Cardiac muscle cell (in vitro differentiated cells and primary cell): ENCODE measurements around the gene ERBB4. TPM values are rescaled to one million over a fixed set of nuclear protein-coding genes. Genes with fewer than 3 reads are reported as not detected.

Experiments used
- DNase-seq, 2 donors: peaks; one replicate each; pipeline versions ENCODE4 v3.0.0 to v3.0.0-alpha.2; 2010 to 2017; ENCODE audit warnings: low read depth in 1 of 2, low spot score in 1 of 2
- H3K27ac ChIP-seq: fragments of 200-600 bp; sonication (generic); 2 replicates; pipeline ENCODE4 v1.5.1; 2016
- H3K27me3 ChIP-seq: fragments of 200-600 bp; sonication (generic); 2 replicates; pipeline ENCODE4 v1.6.0; 2016; ENCODE audit warnings: control low read depth
- H3K36me3 ChIP-seq: fragments of 200-600 bp; sonication (generic); 2 replicates; pipeline ENCODE4 v1.5.1; 2016; ENCODE audit warnings: control low read depth
- H3K4me1 ChIP-seq: fragments of 200-600 bp; sonication (generic); 2 replicates; pipeline ENCODE4 v1.8.1; 2017; ENCODE audit warnings: low read depth, mild to moderate bottlenecking, mixed run types
- H3K4me3 ChIP-seq: fragments of 200-600 bp; sonication (generic); 2 replicates; pipeline ENCODE4 v1.5.1; 2016; ENCODE audit warnings: mild to moderate bottlenecking
- H3K9me3 ChIP-seq: fragments of 200-600 bp; sonication (generic); 2 replicates; pipeline ENCODE4 v1.5.1; 2017; ENCODE audit warnings: low read depth, mild to moderate bottlenecking, control low read depth
- polyA plus RNA-seq: library from polyadenylated mRNA; unstranded; fragments of >200 nt; fragmentation: Nextera tagmentation; extraction: Ambion mirVana; gene quantifications from 2 replicates; pipeline ENCODE4 v1.2.1, GENCODE V29; 2016
- total RNA-seq: library from RNA; depleted of rRNA; stranded (reverse); fragments of >200 nt; gene quantifications from 2 replicates; pipeline ENCODE4 v1.2.3, GENCODE V29; 2016
- TF ChIP-seq, protein P1 (sequence below): IDR thresholded peaks from 2 replicates; pipeline ENCODE4 v1.5.1; 2012; ENCODE audit warnings: low read depth, mild to moderate bottlenecking, low read length

The ERBB4 gene
- total and polyA plus RNA-seq, 2 experiments from 2014 or later, result 38.1 to 42.1 TPM

DNA sequence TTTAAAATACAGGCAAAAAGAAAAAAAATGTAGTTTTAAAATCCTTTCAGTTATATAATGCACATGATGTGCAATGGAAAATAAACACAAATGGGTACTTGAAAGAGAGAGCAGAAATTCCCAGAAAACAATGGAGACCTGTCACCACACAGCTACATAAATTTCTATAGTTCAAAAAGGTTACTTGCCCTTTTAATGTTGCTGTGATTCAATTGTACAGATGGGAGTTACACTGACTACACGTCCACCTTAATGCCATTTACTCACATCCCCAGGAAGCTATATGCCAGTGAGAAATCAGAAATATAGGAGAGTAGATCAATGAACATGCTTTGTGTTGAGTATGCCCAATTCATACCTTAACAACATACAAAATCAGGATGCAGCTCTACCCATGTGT, 269.6 kb downstream of the ERBB4 start:
- H3K9me3 ChIP-seq, result no peaks in the 10 kb centered on the region
- H3K27ac ChIP-seq, result no peak overlapping the region
- TF ChIP-seq, protein P1, sequence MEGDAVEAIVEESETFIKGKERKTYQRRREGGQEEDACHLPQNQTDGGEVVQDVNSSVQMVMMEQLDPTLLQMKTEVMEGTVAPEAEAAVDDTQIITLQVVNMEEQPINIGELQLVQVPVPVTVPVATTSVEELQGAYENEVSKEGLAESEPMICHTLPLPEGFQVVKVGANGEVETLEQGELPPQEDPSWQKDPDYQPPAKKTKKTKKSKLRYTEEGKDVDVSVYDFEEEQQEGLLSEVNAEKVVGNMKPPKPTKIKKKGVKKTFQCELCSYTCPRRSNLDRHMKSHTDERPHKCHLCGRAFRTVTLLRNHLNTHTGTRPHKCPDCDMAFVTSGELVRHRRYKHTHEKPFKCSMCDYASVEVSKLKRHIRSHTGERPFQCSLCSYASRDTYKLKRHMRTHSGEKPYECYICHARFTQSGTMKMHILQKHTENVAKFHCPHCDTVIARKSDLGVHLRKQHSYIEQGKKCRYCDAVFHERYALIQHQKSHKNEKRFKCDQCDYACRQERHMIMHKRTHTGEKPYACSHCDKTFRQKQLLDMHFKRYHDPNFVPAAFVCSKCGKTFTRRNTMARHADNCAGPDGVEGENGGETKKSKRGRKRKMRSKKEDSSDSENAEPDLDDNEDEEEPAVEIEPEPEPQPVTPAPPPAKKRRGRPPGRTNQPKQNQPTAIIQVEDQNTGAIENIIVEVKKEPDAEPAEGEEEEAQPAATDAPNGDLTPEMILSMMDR, result no peak
- no peak overlapping the region for H3K4me3 ChIP-seq
- H3K36me3 ChIP-seq, result no peaks in the 10 kb centered on the region
- no peak for DNase-seq
- no peaks in the 10 kb centered on the region for H3K27me3 ChIP-seq
- H3K4me1 ChIP-seq, result peaks cover 30% of the 10 kb centered on the region

DNA sequence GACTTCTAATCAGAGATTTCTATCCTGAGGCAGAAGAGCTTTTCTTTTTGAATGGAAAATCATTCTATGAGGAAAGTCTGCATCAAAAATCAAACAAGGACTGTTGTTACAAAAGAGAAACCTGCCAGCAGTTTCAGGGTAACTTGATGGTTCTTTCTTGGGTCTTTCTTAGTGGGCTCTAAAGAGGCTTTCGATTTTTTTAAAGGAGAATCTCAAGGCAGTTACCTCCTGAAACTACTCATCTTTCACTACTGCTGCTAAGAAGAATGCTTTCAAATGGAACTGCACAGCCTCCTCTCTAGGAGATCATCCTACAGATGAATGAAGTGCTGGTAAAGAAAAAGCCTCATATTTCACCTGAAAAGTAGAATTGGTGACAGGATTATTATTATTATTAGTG, 272.3 kb downstream of the ERBB4 start:
- H3K36me3 ChIP-seq, result no peaks in the 10 kb centered on the region
- H3K4me1 ChIP-seq, result peaks cover 14% of the 10 kb centered on the region
- DNase-seq, result no peak
- TF ChIP-seq, protein P1, result no peak
- H3K27ac ChIP-seq, result no peak overlapping the region
- H3K9me3 ChIP-seq, result no peaks in the 10 kb centered on the region
- no peaks in the 10 kb centered on the region for H3K27me3 ChIP-seq
- no peak overlapping the region for H3K4me3 ChIP-seq

DNA sequence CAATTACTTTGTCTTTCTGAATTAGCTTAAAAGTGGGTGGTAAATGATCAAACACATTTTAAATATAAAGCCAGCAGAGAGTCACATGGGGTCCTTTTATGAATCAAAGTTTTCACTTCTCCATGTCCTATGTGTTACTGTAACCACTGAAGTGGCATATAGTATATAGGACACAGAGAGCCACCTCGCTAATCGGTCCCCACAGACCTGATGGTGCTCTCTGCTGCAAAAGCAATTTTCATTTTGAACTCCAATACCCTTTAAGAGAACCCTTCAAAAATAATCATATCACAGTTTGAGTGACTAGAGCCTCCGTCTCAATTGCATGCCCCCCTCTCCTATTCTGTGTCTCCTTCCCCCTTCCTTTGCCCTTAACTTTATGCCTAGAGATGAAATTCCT, 272.8 kb downstream of the ERBB4 start:
- TF ChIP-seq, protein P1, result no peak

DNA sequence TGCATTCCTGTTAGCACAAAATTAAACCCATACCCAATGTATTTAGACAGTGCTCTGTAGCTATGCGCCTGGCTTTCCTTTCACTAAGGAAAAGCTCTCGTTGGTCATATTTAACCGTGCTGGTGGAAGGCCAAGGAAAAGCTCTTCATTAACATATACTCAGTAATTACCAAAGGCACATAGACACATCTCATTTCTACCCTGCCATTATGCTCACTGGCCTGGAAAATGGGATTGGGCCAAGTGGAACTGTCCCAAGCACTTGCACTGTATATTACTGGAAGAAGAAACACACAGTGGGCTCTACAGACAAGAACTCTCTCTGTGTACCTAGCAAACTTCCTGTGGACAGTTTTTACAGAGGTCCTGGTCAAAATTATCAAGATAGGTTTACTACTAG, 274.4 kb downstream of the ERBB4 start:
- no peak for DNase-seq
- no peaks in the 10 kb centered on the region for H3K27me3 ChIP-seq
- H3K36me3 ChIP-seq, result no peaks in the 10 kb centered on the region
- no peak overlapping the region for H3K27ac ChIP-seq
- no peak overlapping the region for H3K4me3 ChIP-seq
- TF ChIP-seq, protein P1, result no peak
- H3K9me3 ChIP-seq, result no peaks in the 10 kb centered on the region
- H3K4me1 ChIP-seq, result peaks cover 13% of the 10 kb centered on the region

More for the DNA sequence above, 272.8 kb downstream of the ERBB4 start:
- no peaks in the 10 kb centered on the region for H3K36me3 ChIP-seq
- H3K9me3 ChIP-seq, result no peaks in the 10 kb centered on the region
- H3K4me1 ChIP-seq, result peaks cover 13% of the 10 kb centered on the region
- H3K27ac ChIP-seq, result no peak overlapping the region
- DNase-seq, result no peak
- no peaks in the 10 kb centered on the region for H3K27me3 ChIP-seq
- H3K4me3 ChIP-seq, result no peak overlapping the region

DNA sequence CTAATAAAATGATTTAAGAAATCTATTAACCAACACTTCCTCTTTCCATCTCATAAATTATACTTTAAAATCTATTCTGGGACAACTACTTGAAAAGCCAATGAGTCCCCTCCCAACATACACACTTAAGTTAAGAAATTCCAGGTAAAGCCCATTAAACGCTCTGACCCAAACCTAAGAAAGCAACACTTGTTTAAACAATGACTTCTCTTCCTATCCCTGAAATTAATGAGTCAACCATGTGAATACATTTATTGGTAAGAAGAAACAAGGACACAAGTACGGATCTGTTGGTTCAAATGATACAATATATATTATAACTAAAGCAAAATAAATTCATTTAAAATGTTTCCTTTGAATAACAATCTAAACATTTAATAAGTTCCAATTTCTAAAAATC, 279.4 kb downstream of the ERBB4 start:
- Histone ChIP-seq H3K4me1 (no peaks in the 10 kb centered on the region), H3K36me3 (no peaks in the 10 kb centered on the region), H3K27ac (no peak overlapping the region), H3K9me3 (no peaks in the 10 kb centered on the region), H3K27me3 (no peaks in the 10 kb centered on the region), H3K4me3 (no peak overlapping the region)
- TF ChIP-seq, protein P1, result no peak
- no peak for DNase-seq

DNA sequence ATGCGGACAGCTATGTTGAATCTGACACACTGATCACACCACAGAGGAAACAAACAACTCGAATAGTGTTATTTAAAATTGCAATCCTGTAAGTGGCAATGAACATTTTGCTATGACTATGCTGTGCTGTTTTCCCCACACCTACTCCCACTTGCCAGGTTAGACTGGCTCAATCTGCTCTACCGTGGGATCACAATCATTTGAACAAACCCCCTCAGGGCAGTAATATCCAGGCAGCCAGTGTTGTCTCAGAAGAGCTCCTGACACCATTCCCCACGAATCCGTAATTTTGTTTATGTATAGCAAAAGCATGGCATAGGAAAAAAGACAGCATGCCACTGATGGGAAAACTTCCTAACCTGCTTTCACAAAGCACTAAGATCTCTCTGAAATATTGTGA, 284.3 kb downstream of the ERBB4 start:
- H3K4me1 ChIP-seq, result peaks cover 7% of the 10 kb centered on the region
- TF ChIP-seq, protein P1, result no peak
- H3K36me3 ChIP-seq, result no peaks in the 10 kb centered on the region
- H3K9me3 ChIP-seq, result no peaks in the 10 kb centered on the region
- no peak overlapping the region for H3K4me3 ChIP-seq
- DNase-seq, result no peak
- no peaks in the 10 kb centered on the region for H3K27me3 ChIP-seq
- H3K27ac ChIP-seq, result peak overlapping the region; percentile 7
